HepG2 (cell line): ENCODE data around the gene UBXN1. TPM values are rescaled to one million over a fixed set of nuclear protein-coding genes. Genes with fewer than 3 reads are reported as not detected.

Experiments used
- ARHGAP35 ChIP-seq: sonication (generic); formaldehyde crosslinking; IDR thresholded peaks from 2 replicates; pipeline ENCODE4 v1.9.0; 2022; ENCODE audit warnings: mild to moderate bottlenecking, inconsistent platforms, moderate library complexity, missing genetic modification reagents, borderline replicate concordance
- ATAD3A ChIP-seq: sonication (generic); formaldehyde crosslinking; IDR thresholded peaks from 2 replicates; pipeline ENCODE4 v1.4.0; 2020; ENCODE audit warnings: missing genetic modification reagents
- CEBPG ChIP-seq: IDR thresholded peaks from 2 replicates; pipeline ENCODE4 v1.6.1; 2016
- CHCHD3 ChIP-seq: sonication (generic); formaldehyde crosslinking; IDR thresholded peaks from 2 replicates; pipeline ENCODE4 v1.8.0; 2022; ENCODE audit warnings: mild to moderate bottlenecking, missing genetic modification reagents, moderate library complexity
- JUNB ChIP-seq: sonication (generic); formaldehyde crosslinking; IDR thresholded peaks from 2 replicates; pipeline ENCODE4 v1.8.0; 2022; ENCODE audit warnings: missing genetic modification reagents, mild to moderate bottlenecking, borderline replicate concordance
- KDM5A ChIP-seq: fragments of 200-600 bp; sonication (generic); IDR thresholded peaks from 2 replicates; pipeline ENCODE4 v1.7.0; 2018; ENCODE audit warnings: antibody characterized with exemption, mild to moderate bottlenecking, low read length, borderline replicate concordance
- MEIS1 ChIP-seq: sonication (generic); formaldehyde crosslinking; IDR thresholded peaks from 2 replicates; pipeline ENCODE4 v1.9.0; 2021; ENCODE audit warnings: mild to moderate bottlenecking, missing genetic modification reagents, moderate library complexity, borderline replicate concordance
- MTA3 ChIP-seq: sonication (generic); formaldehyde crosslinking; IDR thresholded peaks from 2 replicates; pipeline ENCODE4 v1.4.0; 2020; ENCODE audit warnings: missing genetic modification reagents
- PHF20 ChIP-seq: sonication (generic); formaldehyde crosslinking; IDR thresholded peaks from 2 replicates; pipeline ENCODE4 v1.5.0; 2020; ENCODE audit warnings: mild to moderate bottlenecking, missing genetic modification reagents
- RFX3 ChIP-seq: IDR thresholded peaks from 2 replicates; pipeline ENCODE4 v1.6.1; 2016; ENCODE audit warnings: missing biosample characterization, missing genetic modification reagents
- SNRNP70 ChIP-seq: fragments of 200-400 bp; formaldehyde crosslinking; IDR thresholded peaks from 2 replicates; pipeline ENCODE4 v1.6.1; 2017; ENCODE audit warnings: mild to moderate bottlenecking, low read depth, low read length, moderate library complexity
- THYN1 ChIP-seq: sonication (generic); formaldehyde crosslinking; IDR thresholded peaks from 2 replicates; pipeline ENCODE4 v1.8.1; 2023; ENCODE audit warnings: low read depth, mild to moderate bottlenecking, moderate library complexity, missing genetic modification reagents, borderline replicate concordance
- ZBTB38 ChIP-seq: sonication (generic); formaldehyde crosslinking; IDR thresholded peaks from 2 replicates; pipeline ENCODE4 v1.5.1; 2020; ENCODE audit warnings: mild to moderate bottlenecking, missing genetic modification reagents
- ZNF253 ChIP-seq: sonication (generic); formaldehyde crosslinking; IDR thresholded peaks from 2 replicates; pipeline ENCODE4 v1.8.0; 2022; ENCODE audit warnings: mild to moderate bottlenecking, missing genetic modification reagents, borderline replicate concordance
- ZNF274 ChIP-seq: sonication (generic); formaldehyde crosslinking; IDR thresholded peaks from 2 replicates; pipeline ENCODE4 v1.5.1; 2020; ENCODE audit warnings: mild to moderate bottlenecking, missing genetic modification reagents
- ZNF382 ChIP-seq: sonication (generic); formaldehyde crosslinking; IDR thresholded peaks from 2 replicates; pipeline ENCODE4 v1.5.0; 2020; ENCODE audit warnings: missing genetic modification reagents, mild to moderate bottlenecking, borderline replicate concordance
- ZNF598 ChIP-seq: sonication (generic); formaldehyde crosslinking; IDR thresholded peaks from 2 replicates; pipeline ENCODE4 v1.5.1; 2020; ENCODE audit warnings: mild to moderate bottlenecking, missing genetic modification reagents, borderline replicate concordance
- ZNF605 ChIP-seq: sonication (generic); formaldehyde crosslinking; IDR thresholded peaks from 2 replicates; pipeline ENCODE4 v1.8.0; 2022; ENCODE audit warnings: mild to moderate bottlenecking, missing genetic modification reagents
- ZNF775 ChIP-seq: sonication (generic); formaldehyde crosslinking; IDR thresholded peaks from 2 replicates; pipeline ENCODE4 v1.4.0; 2020; ENCODE audit warnings: missing genetic modification reagents, mild to moderate bottlenecking, moderate library complexity, borderline replicate concordance
- polyA plus RNA-seq, 8 experiments: library from polyadenylated mRNA; depleted of rRNA in 3 of 8; stranded (reverse) in 7 of 8; unstranded in 1 of 8; fragments of >200 nt; fragmentation: Illumina TruSeq in 4 of 8; extraction: Trizol in 4 of 8; gene quantifications; 2 replicates each; pipeline versions ENCODE4 v1.2.1 to v1.2.3, GENCODE V29; 2011 to 2016; ENCODE audit warnings: low read depth in 4 of 8, missing spikeins in 1 of 8, mixed read lengths in 1 of 8; ENCODE audit not compliant: insufficient read depth in 1 of 8
- total RNA-seq, 5 experiments: library from RNA; depleted of rRNA; stranded (reverse); fragments of >200 nt; fragmentation: Illumina TruSeq; extraction: Trizol; gene quantifications; 2 replicates each; pipeline ENCODE4 v1.2.3, GENCODE V29; 2016; ENCODE audit warnings: low read depth in 1 of 5
- TF ChIP-seq, protein P1 (sequence below): sonication (generic); formaldehyde crosslinking; IDR thresholded peaks from 2 replicates; pipeline ENCODE4 v1.4.0; 2020; ENCODE audit warnings: mild to moderate bottlenecking, low read depth, missing genetic modification reagents
- TF ChIP-seq, protein P2 (sequence below): sonication (generic); formaldehyde crosslinking; IDR thresholded peaks from 2 replicates; pipeline ENCODE4 v1.8.1; 2023; ENCODE audit warnings: mild to moderate bottlenecking, inconsistent platforms, moderate library complexity, missing genetic modification reagents, borderline replicate concordance
- TF ChIP-seq, protein P3 (sequence below): sonication (generic); formaldehyde crosslinking; IDR thresholded peaks from 2 replicates; pipeline ENCODE4 v1.5.1; 2020; ENCODE audit warnings: missing genetic modification reagents, mild to moderate bottlenecking, borderline replicate concordance
- TF ChIP-seq, protein P4 (sequence below): sonication (generic); formaldehyde crosslinking; IDR thresholded peaks from 2 replicates; pipeline ENCODE4 v1.4.0; 2020; ENCODE audit warnings: missing genetic modification reagents
- TF ChIP-seq, protein P5 (sequence below): IDR thresholded peaks from 2 replicates; pipeline ENCODE4 v1.6.1; 2018; ENCODE audit warnings: missing genetic modification reagents, mild to moderate bottlenecking, missing compliant biosample characterization

UBXN1 gene
- total and polyA plus RNA-seq, 2 of the 13 experiments (the other 11 are each of a cell fraction or from before 2014, with no cell fraction given), result 47.5 to 52.4 TPM

DNA sequence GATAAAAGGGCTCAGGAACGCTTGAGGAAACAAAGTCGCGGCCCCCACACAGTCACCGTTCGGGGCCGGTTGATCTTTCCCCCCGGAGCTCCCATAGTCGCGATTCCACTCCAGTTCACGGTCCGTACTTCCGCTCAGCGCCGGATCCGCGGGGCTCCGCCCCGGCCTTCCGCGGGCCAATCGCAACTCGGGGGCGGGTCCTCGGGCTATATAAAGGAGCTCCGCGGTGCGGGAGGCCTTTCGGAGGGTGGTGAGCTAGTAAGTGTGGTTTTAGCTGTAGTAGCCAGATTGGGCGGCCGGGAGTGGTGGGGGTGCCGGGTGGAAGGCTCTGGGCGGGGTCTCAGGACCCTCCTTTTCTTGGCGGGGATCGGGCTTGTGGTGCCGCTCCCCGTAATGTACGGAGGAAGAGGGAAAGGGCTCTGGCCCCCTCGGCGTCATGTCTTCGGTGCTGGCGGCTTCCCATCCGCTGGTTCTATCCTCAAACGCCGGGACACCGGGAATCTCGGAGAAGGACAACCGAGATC lies 13.7 kb downstream of the UBXN1 start, which contains the start of the genes C11orf98 and CSKMT (continued):
- TF ChIP-seq, protein P1, sequence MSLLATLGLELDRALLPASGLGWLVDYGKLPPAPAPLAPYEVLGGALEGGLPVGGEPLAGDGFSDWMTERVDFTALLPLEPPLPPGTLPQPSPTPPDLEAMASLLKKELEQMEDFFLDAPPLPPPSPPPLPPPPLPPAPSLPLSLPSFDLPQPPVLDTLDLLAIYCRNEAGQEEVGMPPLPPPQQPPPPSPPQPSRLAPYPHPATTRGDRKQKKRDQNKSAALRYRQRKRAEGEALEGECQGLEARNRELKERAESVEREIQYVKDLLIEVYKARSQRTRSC (CRISPR knock-in tag), result no peak
- peak; percentile 59; the same call in 1 of the 2 replicates for TF ChIP-seq ZNF598 (CRISPR knock-in tag)
- TF ChIP-seq ZBTB38 (CRISPR knock-in tag), result peak; percentile 97
- TF ChIP-seq ATAD3A, result no peak
- TF ChIP-seq PHF20 (CRISPR knock-in tag), result peak; percentile 62; the same call in 1 of the 2 replicates
- TF ChIP-seq SNRNP70, result no peak
- no peak for TF ChIP-seq MTA3 (CRISPR knock-in tag)
- TF ChIP-seq CEBPG (CRISPR knock-in tag), result peak; percentile 4; the same call in 1 of the 2 replicates
- TF ChIP-seq, protein P2, sequence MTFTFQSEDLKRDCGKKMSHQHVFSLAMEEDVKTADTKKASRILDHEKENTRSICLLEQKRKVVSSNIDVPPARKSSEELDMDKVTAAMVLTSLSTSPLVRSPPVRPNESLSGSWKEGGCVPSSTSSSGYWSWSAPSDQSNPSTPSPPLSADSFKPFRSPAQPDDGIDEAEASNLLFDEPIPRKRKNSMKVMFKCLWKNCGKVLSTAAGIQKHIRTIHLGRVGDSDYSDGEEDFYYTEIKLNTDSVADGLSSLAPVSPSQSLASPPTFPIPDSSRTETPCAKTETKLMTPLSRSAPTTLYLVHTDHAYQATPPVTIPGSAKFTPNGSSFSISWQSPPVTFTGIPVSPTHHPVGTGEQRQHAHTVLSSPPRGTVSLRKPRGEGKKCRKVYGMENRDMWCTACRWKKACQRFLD (CRISPR knock-in tag), result peak; percentile 96; the same call in 1 of the 2 replicates
- no peak for TF ChIP-seq CHCHD3
- TF ChIP-seq, protein P3, sequence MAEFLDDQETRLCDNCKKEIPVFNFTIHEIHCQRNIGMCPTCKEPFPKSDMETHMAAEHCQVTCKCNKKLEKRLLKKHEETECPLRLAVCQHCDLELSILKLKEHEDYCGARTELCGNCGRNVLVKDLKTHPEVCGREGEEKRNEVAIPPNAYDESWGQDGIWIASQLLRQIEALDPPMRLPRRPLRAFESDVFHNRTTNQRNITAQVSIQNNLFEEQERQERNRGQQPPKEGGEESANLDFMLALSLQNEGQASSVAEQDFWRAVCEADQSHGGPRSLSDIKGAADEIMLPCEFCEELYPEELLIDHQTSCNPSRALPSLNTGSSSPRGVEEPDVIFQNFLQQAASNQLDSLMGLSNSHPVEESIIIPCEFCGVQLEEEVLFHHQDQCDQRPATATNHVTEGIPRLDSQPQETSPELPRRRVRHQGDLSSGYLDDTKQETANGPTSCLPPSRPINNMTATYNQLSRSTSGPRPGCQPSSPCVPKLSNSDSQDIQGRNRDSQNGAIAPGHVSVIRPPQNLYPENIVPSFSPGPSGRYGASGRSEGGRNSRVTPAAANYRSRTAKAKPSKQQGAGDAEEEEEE (CRISPR knock-in tag), result no peak
- TF ChIP-seq ARHGAP35 (CRISPR knock-in tag), result peak; percentile 24; the same call in 1 of the 2 replicates
- no peak for TF ChIP-seq JUNB (CRISPR knock-in tag)
- TF ChIP-seq ZNF605 (CRISPR knock-in tag), result peak; percentile 85
- no peak for TF ChIP-seq THYN1
- no peak; the same call in 1 of the 2 replicates for TF ChIP-seq MEIS1 (CRISPR knock-in tag)
- TF ChIP-seq RFX3 (CRISPR knock-in tag), result 0 out of 2 replicates have a peak, but pooled peaks have one; percentile 10
- TF ChIP-seq KDM5A, result peak; percentile 4; the same call in 1 of the 2 replicates
- TF ChIP-seq ZNF382, result no peak
- TF ChIP-seq ZNF274 (CRISPR knock-in tag), result no peak; the same call in 1 of the 2 replicates
- peak; percentile 47; the same call in 1 of the 2 replicates for TF ChIP-seq ZNF253 (CRISPR knock-in tag)
- TF ChIP-seq, protein P4, sequence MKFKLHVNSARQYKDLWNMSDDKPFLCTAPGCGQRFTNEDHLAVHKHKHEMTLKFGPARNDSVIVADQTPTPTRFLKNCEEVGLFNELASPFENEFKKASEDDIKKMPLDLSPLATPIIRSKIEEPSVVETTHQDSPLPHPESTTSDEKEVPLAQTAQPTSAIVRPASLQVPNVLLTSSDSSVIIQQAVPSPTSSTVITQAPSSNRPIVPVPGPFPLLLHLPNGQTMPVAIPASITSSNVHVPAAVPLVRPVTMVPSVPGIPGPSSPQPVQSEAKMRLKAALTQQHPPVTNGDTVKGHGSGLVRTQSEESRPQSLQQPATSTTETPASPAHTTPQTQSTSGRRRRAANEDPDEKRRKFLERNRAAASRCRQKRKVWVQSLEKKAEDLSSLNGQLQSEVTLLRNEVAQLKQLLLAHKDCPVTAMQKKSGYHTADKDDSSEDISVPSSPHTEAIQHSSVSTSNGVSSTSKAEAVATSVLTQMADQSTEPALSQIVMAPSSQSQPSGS (CRISPR knock-in tag), result peak; percentile 35; the same call in 1 of the 2 replicates
- TF ChIP-seq, protein P5, sequence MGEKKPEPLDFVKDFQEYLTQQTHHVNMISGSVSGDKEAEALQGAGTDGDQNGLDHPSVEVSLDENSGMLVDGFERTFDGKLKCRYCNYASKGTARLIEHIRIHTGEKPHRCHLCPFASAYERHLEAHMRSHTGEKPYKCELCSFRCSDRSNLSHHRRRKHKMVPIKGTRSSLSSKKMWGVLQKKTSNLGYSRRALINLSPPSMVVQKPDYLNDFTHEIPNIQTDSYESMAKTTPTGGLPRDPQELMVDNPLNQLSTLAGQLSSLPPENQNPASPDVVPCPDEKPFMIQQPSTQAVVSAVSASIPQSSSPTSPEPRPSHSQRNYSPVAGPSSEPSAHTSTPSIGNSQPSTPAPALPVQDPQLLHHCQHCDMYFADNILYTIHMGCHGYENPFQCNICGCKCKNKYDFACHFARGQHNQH (CRISPR knock-in tag), result peak; percentile 90
- no peak for TF ChIP-seq ZNF775
